Fibroblast of mammary gland (primary cell): ENCODE data around the gene MRPL55.

ENCODE experiments used
- DNase-seq: peaks from one replicate; pipeline ENCODE4 v3.0.0-alpha.2; 2010; ENCODE audit warnings: low read depth
- H3K4me3 ChIP-seq: 2 replicates; pipeline ENCODE4 v1.5.1; 2011; ENCODE audit warnings: low read depth, mild to moderate bottlenecking, low read length, moderate library complexity; ENCODE audit not compliant: control insufficient read depth
- CTCF ChIP-seq: conservative IDR thresholded peaks from 2 replicates; pipeline ENCODE4 v1.5.1; 2011; ENCODE audit warnings: low read depth, low read length, inconsistent platforms; ENCODE audit not compliant: control insufficient read depth, insufficient read depth

Gene MRPL55

DNA sequence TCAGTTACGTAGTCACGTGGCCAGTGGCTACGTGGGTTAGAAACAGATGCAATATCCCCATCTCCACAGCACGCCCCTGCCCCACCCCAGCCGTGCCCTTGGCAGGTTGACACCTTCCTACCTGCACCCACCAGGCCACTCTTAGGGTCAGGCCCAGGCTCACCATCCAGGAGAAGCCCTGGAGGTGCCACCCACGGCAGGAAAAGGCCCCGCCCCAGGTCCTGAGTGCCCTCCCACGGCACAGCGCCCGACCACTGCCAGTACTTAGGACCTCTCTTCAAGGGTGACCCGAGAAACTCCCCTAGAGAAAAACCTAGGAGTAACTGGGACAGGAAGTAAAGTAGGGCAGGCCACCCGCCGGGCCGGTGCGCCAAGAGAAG lies 7.5 kb downstream of the MRPL55 start:
- DNase-seq, result no peak
- H3K4me3 ChIP-seq, result peak overlapping the region; percentile 78
- no peak for TF ChIP-seq CTCF

GRCh38 chr1:228100822-228101613 lies 8.1 kb downstream of the MRPL55 start:
- no peak for DNase-seq
- H3K4me3 ChIP-seq, result no peak overlapping the region
- no peak for TF ChIP-seq CTCF

DNA sequence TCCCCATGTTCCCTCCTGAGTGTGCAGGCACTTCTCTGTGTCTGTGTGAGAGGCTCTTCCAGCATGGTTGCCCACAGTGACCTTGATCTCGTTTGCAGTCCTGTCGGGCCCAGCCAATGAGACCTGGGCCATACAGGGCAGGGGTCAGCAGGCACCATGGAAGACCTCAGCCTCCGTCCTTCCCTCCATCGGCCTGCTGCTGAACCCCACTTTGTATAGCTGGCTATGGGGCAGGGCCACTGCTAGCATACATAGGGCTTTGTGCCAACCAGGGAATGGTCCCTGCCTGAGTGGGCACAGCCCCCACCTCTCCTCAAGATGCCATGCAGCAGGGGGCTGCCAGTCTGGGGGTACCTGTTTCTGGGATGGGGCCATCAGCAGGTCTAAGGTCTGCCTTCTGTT lies 9.8 kb downstream of the MRPL55 start:
- DNase-seq, result no peak
- H3K4me3 ChIP-seq, result no peak overlapping the region
- no peak for TF ChIP-seq CTCF

DNA sequence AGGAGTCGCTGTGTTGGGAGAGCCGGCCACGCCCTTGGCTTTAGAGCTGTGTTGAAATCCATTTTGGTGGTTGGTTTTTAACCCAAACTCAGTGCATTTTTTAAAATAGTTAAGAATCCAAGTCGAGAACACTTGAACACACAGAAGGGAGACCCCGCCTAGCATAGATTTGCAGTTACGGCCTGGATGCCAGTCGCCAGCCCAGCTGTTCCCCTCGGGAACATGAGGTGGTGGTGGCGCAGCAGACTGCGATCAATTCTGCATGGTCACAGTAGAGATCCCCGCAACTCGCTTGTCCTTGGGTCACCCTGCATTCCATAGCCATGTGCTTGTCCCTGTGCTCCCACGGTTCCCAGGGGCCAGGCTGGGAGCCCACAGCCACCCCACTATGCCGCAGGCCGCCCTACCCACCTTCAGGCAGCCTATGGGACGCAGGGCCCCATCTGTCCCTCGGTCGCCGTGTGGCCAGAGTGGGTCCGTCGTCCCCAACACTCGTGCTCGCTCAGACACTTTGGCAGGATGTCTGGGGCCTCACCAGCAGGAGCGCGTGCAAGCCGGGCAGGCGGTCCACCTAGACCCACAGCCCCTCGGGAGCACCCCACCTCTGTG lies 10.7 kb downstream of the MRPL55 start:
- TF ChIP-seq CTCF, result no peak
- no peak overlapping the region for H3K4me3 ChIP-seq
- DNase-seq, result no peak

DNA sequence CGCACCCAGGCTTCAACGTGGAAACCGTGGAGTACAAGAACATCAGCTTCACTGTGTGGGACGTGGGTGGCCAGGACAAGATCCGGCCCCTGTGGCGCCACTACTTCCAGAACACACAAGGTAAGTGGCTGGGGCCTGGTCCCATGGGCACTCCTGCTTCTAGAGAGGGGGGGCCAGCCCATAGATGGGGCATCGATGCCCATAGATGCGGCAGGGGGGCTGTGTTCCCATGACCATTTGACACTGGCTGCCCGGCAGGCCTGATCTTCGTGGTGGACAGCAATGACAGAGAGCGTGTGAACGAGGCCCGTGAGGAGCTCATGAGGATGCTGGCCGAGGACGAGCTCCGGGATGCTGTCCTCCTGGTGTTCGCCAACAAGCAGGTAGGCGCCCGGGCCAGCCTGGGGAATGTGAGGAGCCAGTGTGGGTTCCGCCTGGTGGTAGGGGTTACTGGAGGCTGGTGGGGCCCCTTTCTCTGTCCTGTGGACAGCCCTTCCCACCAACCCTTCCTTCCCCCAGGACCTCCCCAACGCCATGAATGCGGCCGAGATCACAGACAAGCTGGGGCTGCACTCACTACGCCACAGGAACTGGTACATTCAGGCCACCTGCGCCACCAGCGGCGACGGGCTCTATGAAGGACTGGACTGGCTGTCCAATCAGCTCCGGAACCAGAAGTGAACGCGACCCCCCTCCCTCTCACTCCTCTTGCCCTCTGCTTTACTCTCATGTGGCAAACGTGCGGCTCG lies 11.6 kb downstream of the MRPL55 start:
- TF ChIP-seq CTCF, result no peak
- DNase-seq, result no peak

DNA sequence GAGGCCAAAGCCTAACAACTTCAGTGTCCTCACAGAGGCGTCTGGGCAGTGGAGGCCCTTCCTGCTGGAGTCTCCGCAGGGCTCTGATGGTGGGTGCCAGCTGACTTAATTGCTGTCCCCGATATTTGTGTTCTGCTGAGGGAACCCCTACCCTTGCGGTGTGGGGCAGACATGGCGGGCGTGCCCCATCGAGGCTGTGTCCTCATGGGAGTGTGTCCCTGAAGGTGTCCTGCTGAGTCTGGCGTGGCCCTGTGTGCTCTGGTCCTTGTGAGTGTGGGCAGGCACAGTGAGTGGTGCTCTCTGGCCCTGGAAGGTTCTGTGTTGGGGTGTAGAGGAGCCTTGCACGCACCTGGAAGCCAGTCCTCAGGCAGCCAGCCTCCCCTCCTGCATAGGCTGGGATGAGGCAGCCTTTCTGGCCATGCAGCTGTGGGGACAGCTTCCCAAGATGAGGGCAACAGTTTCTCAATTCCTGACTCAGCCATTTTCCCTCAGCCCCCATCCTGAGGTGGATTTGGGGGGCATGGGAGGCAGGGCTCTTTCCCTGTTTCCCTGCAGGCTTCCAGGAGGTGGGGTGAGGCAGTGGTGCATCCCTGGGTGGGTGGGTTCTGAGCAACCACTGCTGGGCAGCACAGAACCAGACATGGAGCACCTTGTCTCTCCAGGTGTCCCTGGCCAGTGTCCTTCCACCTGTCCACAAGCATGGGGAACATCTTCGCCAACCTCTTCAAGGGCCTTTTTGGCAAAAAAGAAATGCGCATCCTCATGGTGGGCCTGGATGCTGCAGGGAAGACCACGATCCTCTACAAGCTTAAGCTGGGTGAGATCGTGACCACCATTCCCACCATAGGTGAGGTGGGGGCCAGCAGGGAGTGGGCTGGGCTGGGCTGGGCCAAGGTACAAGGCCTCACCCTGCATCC lies 12.4 kb downstream of the MRPL55 start:
- TF ChIP-seq CTCF, result no peak
- H3K4me3 ChIP-seq, result no peak overlapping the region
- DNase-seq, result no peak

More for the DNA sequence above, 11.6 kb downstream of the MRPL55 start:
- H3K4me3 ChIP-seq, result no peak overlapping the region
